HepG2 (cell line): ENCODE measurements around the gene BAIAP2L2. TPM values are rescaled to one million over a fixed set of nuclear protein-coding genes. Genes with fewer than 3 reads are reported as not detected.

Experiments
- ATAC-seq: fragments of 200-7000 bp; cut with Tn5 transposase; 3 replicates; pipeline ENCODE4 v1.9.1; 2020; ENCODE audit warnings: mild to moderate bottlenecking, moderate library complexity
- BruUV-seq: library from RNA; stranded (reverse); fragments of 400-500 nt; replicated peaks from 2 replicates; lab custom pipeline; 2021; lab: Mats Ljungman, UMichigan
- CTCF ChIA-PET: fragments of 300-600 bp; formaldehyde crosslinking; extraction: SDS; loops from one replicate; lab custom pipeline; 2021; ENCODE audit warnings: low total read pairs, inconsistent platforms, low intra/inter-chr PET ratio; lab: Yijun Ruan, JAX
- POLR2A ChIA-PET: fragments of 350-600 bp; sonication (Branson Sonifier 250); formaldehyde crosslinking; loops from one replicate; lab custom pipeline; 2020; ENCODE audit warnings: antibody characterized with exemption, inconsistent platforms; lab: Yijun Ruan, JAX
- DNase-seq: peaks from one replicate; pipeline ENCODE4 v3.0.0-alpha.2; 2015; ENCODE audit warnings: low spot score
- FAIRE-seq: peaks from 3 replicates; lab custom pipeline; 2011; peaks lifted over from hg19 to GRCh38; lab: Jason Lieb, UNC
- H2AFZ ChIP-seq: one replicate; pipeline ENCODE4 v1.6.1; 2011; ENCODE audit warnings: low read length, inconsistent platforms
- H3K27ac ChIP-seq: fragments of 300-600 bp; 3 replicates; pipeline ENCODE4 v1.8.0; 2011; ENCODE audit warnings: mixed run types, mild to moderate bottlenecking, mixed read lengths, low read length, inconsistent platforms; ENCODE audit not compliant: insufficient read depth; ENCODE audit errors: extremely low read length
- H3K27me3 ChIP-seq, 2 experiments: fragments of 200-600 bp in 1 of 2; 2 replicates in 1 of 2; 3 replicates in 1 of 2; pipeline versions ENCODE4 v1.6.0 to v1.8.0; 2011; ENCODE audit warnings: low read length in 2 of 2, mild to moderate bottlenecking in 2 of 2, moderate library complexity in 2 of 2, inconsistent platforms in 1 of 2; ENCODE audit not compliant: insufficient read depth in 2 of 2, control insufficient read depth in 1 of 2
- H3K36me3 ChIP-seq, 2 experiments: fragments of 200-600 bp in 1 of 2; replicated peaks in 1 of 2; 2 replicates in 1 of 2; 3 replicates in 1 of 2; pipeline versions ENCODE4 v1.5.1 to v1.8.0; 2011; ENCODE audit warnings: low read length in 2 of 2, inconsistent platforms in 1 of 2; ENCODE audit not compliant: insufficient read depth in 2 of 2, control insufficient read depth in 1 of 2
- H3K4me1 ChIP-seq: 2 replicates; pipeline ENCODE4 v1.5.1; 2012; ENCODE audit warnings: low read length, inconsistent platforms; ENCODE audit not compliant: insufficient read depth
- H3K4me2 ChIP-seq: 2 replicates; pipeline ENCODE4 v1.6.0; 2011; ENCODE audit warnings: low read depth, low read length, inconsistent platforms
- H3K4me3 ChIP-seq, 3 experiments: fragments of 200-600 bp in 1 of 3; sonication (generic), shearing (Covaris generic) in 1 of 3; replicated peaks in 1 of 3; 2 replicates each; pipeline ENCODE4 v1.5.1; 2011 to 2016; ENCODE audit warnings: low read length in 3 of 3, inconsistent platforms in 2 of 3, low read depth in 2 of 3, mild to moderate bottlenecking in 2 of 3, control low read depth in 1 of 3, mixed read lengths in 1 of 3; ENCODE audit not compliant: insufficient read depth in 1 of 3
- H3K79me2 ChIP-seq: one replicate; pipeline ENCODE4 v1.6.1; 2011; ENCODE audit warnings: low read length, inconsistent platforms; ENCODE audit not compliant: insufficient read depth
- H3K9ac ChIP-seq: 2 replicates; pipeline ENCODE4 v1.6.0; 2011; ENCODE audit warnings: mild to moderate bottlenecking, low read depth, low read length, inconsistent platforms; ENCODE audit not compliant: insufficient read depth
- H3K9me3 ChIP-seq: 2 replicates; pipeline ENCODE4 v1.5.1; 2012; ENCODE audit warnings: mild to moderate bottlenecking, low read length
- H4K20me1 ChIP-seq: 2 replicates; pipeline ENCODE4 v1.6.0; 2011; ENCODE audit warnings: inconsistent platforms, mild to moderate bottlenecking, low read length, moderate library complexity; ENCODE audit not compliant: insufficient read depth
- AGO1 ChIP-seq: fragments of 200-400 bp; formaldehyde crosslinking; IDR thresholded peaks from 2 replicates; pipeline ENCODE4 v1.6.1; 2017; ENCODE audit warnings: mild to moderate bottlenecking, low read depth, low read length, moderate library complexity; ENCODE audit not compliant: poor library complexity, severe bottlenecking
- FOXA3 ChIP-seq: IDR thresholded peaks from 2 replicates; pipeline ENCODE4 v1.6.1; 2016; ENCODE audit warnings: missing genetic modification reagents, missing compliant biosample characterization
- NFE2L2 ChIP-seq: fragments of 150-350 bp; IDR thresholded peaks from 2 replicates; pipeline ENCODE4 v1.6.1; 2014; ENCODE audit warnings: low read length
- PHF21A ChIP-seq: sonication (generic); formaldehyde crosslinking; IDR thresholded peaks from 2 replicates; pipeline ENCODE4 v1.5.0; 2020; ENCODE audit warnings: mild to moderate bottlenecking, missing genetic modification reagents
- REPIN1 ChIP-seq: sonication (generic); formaldehyde crosslinking; IDR thresholded peaks from 2 replicates; pipeline ENCODE4 v1.8.0; 2022; ENCODE audit warnings: missing genetic modification reagents, low read depth, mild to moderate bottlenecking, borderline replicate concordance
- SP140L ChIP-seq: sonication (generic); formaldehyde crosslinking; IDR thresholded peaks from 2 replicates; pipeline ENCODE4 v1.4.0; 2020; ENCODE audit warnings: missing genetic modification reagents, borderline replicate concordance
- ZEB1 ChIP-seq: IDR thresholded peaks from 2 replicates; pipeline ENCODE4 v1.6.1; 2012; ENCODE audit warnings: mild to moderate bottlenecking, low read depth, inconsistent platforms; ENCODE audit not compliant: insufficient replicate concordance
- ZFP62 ChIP-seq: sonication (generic); formaldehyde crosslinking; IDR thresholded peaks from 2 replicates; pipeline ENCODE4 v1.4.0; 2020; ENCODE audit warnings: missing genetic modification reagents
- ZNF773 ChIP-seq: sonication (generic); formaldehyde crosslinking; IDR thresholded peaks from 2 replicates; pipeline ENCODE4 v1.4.0; 2020; ENCODE audit warnings: missing genetic modification reagents, borderline replicate concordance
- ZNF839 ChIP-seq: sonication (generic); formaldehyde crosslinking; IDR thresholded peaks from 2 replicates; pipeline ENCODE4 v1.4.0; 2020; ENCODE audit warnings: missing genetic modification reagents, mild to moderate bottlenecking, borderline replicate concordance
- ZNF891 ChIP-seq: sonication (generic); formaldehyde crosslinking; IDR thresholded peaks from 2 replicates; pipeline ENCODE4 v1.5.0; 2020; ENCODE audit warnings: mild to moderate bottlenecking, missing genetic modification reagents
- WGBS: methylation state at CpG from one replicate; pipeline ENCODE4 v1.1.6; 2017; ENCODE audit warnings: low lambda C conversion rate; 5-methylcytosine and 5-hydroxymethylcytosine counted together
- in situ Hi-C: cut with HindIII; loops from 2 replicates; pipeline ENCODE4 v1.10.0; 2017; ENCODE audit warnings: low pct_unique_long_range_greater_than_20kb; ENCODE audit not compliant: extremely low pct_ligation_motif_present
- intact Hi-C: fragments of 100-400 bp; cut with micrococcal nuclease; formaldehyde crosslinking; loops from one replicate; pipeline ENCODE4 v1.10.0; 2022; ENCODE audit not compliant: unreplicated experiment
- polyA plus RNA-seq, 8 experiments: library from polyadenylated mRNA; depleted of rRNA in 3 of 8; stranded (reverse) in 7 of 8; unstranded in 1 of 8; fragments of >200 nt; fragmentation: Illumina TruSeq in 4 of 8; extraction: Trizol in 4 of 8; gene quantifications; 2 replicates each; pipeline versions ENCODE4 v1.2.1 to v1.2.3, GENCODE V29; 2011 to 2016; ENCODE audit warnings: low read depth in 4 of 8, missing spikeins in 1 of 8, mixed read lengths in 1 of 8; ENCODE audit not compliant: insufficient read depth in 1 of 8
- total RNA-seq, 5 experiments: library from RNA; depleted of rRNA; stranded (reverse); fragments of >200 nt; fragmentation: Illumina TruSeq; extraction: Trizol; gene quantifications; 2 replicates each; pipeline ENCODE4 v1.2.3, GENCODE V29; 2016; ENCODE audit warnings: low read depth in 1 of 5
- TF ChIP-seq, protein P1 (sequence below): IDR thresholded peaks from 2 replicates; pipeline ENCODE4 v1.6.1; 2018; ENCODE audit warnings: missing genetic modification reagents
- TF ChIP-seq, protein P2 (sequence below): sonication (generic); formaldehyde crosslinking; conservative IDR thresholded peaks from 2 replicates; pipeline ENCODE4 v1.4.0; 2020; ENCODE audit warnings: missing genetic modification reagents
- TF ChIP-seq, protein P3 (sequence below): sonication (generic); formaldehyde crosslinking; conservative IDR thresholded peaks from 2 replicates; pipeline ENCODE4 v1.4.0; 2020; ENCODE audit warnings: missing genetic modification reagents
- TF ChIP-seq, protein P4 (sequence below): sonication (generic); formaldehyde crosslinking; IDR thresholded peaks from 2 replicates; pipeline ENCODE4 v1.4.0; 2020; ENCODE audit warnings: missing genetic modification reagents, low read depth, mild to moderate bottlenecking, borderline replicate concordance

The BAIAP2L2 gene
- total and polyA plus RNA-seq, 2 of the 13 experiments (the other 11 are each of a cell fraction or from before 2014, with no cell fraction given) = 4.4 to 7.5 TPM

GRCh38 chr22:38108561-38109319 is 1.7 kb downstream of the BAIAP2L2 start (continued):
- TF ChIP-seq AGO1 = no peak
- no peak for TF ChIP-seq FOXA3
- TF ChIP-seq, protein P1, sequence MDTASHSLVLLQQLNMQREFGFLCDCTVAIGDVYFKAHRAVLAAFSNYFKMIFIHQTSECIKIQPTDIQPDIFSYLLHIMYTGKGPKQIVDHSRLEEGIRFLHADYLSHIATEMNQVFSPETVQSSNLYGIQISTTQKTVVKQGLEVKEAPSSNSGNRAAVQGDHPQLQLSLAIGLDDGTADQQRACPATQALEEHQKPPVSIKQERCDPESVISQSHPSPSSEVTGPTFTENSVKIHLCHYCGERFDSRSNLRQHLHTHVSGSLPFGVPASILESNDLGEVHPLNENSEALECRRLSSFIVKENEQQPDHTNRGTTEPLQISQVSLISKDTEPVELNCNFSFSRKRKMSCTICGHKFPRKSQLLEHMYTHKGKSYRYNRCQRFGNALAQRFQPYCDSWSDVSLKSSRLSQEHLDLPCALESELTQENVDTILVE (CRISPR knock-in tag) = no peak

GRCh38 chr22:38107692-38108515 is 2.6 kb downstream of the BAIAP2L2 start:
- in situ Hi-C loops = no loop called here
- Histone ChIP-seq H3K79me2 (peaks cover 3% of the 10 kb centered on the region), H3K27ac (peak overlapping the region; percentile 72), H3K9me3 (no peaks in the 10 kb centered on the region), H3K4me3 (peak overlapping the region in 2 of 3 experiments; percentile 20 to 47; a peak in 1 of 6 replicates), H3K36me3 (peaks cover 0 to 15% of the 10 kb centered on the region in 2 experiments; a peak in 1 of 5 replicates), H3K4me1 (peaks cover 64% of the 10 kb centered on the region), H3K9ac (peak overlapping the region; percentile 28; the same call in 1 of the 2 replicates), H3K4me2 (peak overlapping the region; percentile 43), H3K27me3 (no peaks in the 10 kb centered on the region), H2AFZ (no peak overlapping the region), H4K20me1 (no peaks in the 10 kb centered on the region; the same call in 1 of the 2 replicates)
- 17% methylated on average over 13 of the region's 17 CpGs for WGBS
- no TSS peak for BruUV-seq
- ATAC-seq = peak; percentile 73
- CTCF ChIA-PET = interaction anchor here (0.6 kb wide), 1 partner anchor 451 kb away, joined by 3 read pairs; no protein-coding TSS in a partner anchor
- POLR2A ChIA-PET = interaction anchor here (0.5 to 6.1 kb wide), 9 partner anchors 8 to 111 kb away, joined by 3 to 60 read pairs (median 3); partner anchors contain the start of gene PLA2G6
- FAIRE-seq = peak; percentile 90
- intact Hi-C loops = loop anchor here (2.0 kb wide), 1 partner anchor 55 kb away; no protein-coding TSS in a partner anchor
- peak; percentile 93 for DNase-seq
- TF ChIP-seq, protein P2, sequence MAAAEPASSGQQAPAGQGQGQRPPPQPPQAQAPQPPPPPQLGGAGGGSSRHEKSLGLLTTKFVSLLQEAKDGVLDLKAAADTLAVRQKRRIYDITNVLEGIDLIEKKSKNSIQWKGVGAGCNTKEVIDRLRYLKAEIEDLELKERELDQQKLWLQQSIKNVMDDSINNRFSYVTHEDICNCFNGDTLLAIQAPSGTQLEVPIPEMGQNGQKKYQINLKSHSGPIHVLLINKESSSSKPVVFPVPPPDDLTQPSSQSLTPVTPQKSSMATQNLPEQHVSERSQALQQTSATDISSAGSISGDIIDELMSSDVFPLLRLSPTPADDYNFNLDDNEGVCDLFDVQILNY (CRISPR knock-in tag) = no peak
- TF ChIP-seq PHF21A = peak; percentile 94
- TF ChIP-seq ZEB1 = no peak
- TF ChIP-seq, protein P3, sequence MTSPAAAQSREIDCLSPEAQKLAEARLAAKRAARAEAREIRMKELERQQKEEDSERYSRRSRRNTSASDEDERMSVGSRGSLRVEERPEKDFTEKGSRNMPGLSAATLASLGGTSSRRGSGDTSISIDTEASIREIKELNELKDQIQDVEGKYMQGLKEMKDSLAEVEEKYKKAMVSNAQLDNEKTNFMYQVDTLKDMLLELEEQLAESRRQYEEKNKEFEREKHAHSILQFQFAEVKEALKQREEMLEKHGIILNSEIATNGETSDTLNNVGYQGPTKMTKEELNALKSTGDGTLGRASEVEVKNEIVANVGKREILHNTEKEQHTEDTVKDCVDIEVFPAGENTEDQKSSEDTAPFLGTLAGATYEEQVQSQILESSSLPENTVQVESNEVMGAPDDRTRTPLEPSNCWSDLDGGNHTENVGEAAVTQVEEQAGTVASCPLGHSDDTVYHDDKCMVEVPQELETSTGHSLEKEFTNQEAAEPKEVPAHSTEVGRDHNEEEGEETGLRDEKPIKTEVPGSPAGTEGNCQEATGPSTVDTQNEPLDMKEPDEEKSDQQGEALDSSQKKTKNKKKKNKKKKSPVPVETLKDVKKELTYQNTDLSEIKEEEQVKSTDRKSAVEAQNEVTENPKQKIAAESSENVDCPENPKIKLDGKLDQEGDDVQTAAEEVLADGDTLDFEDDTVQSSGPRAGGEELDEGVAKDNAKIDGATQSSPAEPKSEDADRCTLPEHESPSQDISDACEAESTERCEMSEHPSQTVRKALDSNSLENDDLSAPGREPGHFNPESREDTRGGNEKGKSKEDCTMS = no peak
- TF ChIP-seq ZFP62 (CRISPR knock-in tag) = no peak
- no peak for TF ChIP-seq REPIN1 (CRISPR knock-in tag)
- TF ChIP-seq ZNF891 (CRISPR knock-in tag) = no peak
- TF ChIP-seq, protein P4, sequence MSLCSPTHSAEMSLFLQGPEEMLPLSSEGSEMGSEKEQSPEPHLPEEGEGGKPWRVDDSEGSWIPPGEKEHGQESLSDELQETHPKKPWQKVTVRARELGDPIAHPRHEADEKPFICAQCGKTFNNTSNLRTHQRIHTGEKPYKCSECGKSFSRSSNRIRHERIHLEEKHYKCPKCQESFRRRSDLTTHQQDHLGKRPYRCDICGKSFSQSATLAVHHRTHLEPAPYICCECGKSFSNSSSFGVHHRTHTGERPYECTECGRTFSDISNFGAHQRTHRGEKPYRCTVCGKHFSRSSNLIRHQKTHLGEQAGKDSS (CRISPR knock-in tag) = no peak
- TF ChIP-seq SP140L (CRISPR knock-in tag) = no peak
- TF ChIP-seq NFE2L2 = no peak
- TF ChIP-seq ZNF773 (CRISPR knock-in tag) = no peak
- no peak for TF ChIP-seq ZNF839 (CRISPR knock-in tag)
